HG03520 (cell line): ENCODE results near the gene RANBP1.

ENCODE experiments used
- ATAC-seq: cut with Tn5 transposase; IDR thresholded peaks from one replicate; pipeline ENCODE4 v1.9.1; 2021; ENCODE audit warnings: mild to moderate bottlenecking, moderate library complexity; ENCODE audit not compliant: unreplicated experiment

The RANBP1 gene

DNA sequence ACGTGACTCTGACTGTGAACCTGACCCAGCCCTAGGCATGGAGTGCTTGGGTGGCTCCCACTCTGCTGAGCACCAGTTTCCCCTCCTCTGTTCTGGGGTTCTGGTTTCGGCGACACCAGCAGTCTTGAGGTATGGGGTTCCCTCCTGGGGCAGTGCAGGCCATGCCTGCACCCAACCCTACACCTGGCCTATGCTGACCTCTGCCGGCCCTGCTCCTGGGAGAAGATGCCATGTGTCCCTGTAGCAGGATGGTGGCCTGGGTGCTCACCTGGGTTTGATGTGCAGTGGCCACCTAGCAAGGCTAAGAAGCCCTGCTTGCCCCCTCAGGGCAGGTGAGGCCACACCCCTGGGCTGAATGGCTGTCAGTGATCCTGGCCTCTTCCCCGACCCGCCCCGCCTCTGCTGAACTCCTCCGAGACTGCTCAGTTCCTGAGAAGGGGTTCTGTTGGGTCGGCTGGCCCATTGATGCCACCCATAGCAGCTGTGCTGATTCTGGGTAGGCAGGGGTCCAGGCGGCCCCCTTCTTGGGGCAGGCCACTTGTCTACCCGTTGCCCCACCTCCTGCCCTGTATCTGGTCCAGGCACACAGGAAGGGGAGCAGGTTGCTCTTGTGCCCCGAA is 18.1 kb downstream of the RANBP1 start:
- ATAC-seq: no peak

DNA sequence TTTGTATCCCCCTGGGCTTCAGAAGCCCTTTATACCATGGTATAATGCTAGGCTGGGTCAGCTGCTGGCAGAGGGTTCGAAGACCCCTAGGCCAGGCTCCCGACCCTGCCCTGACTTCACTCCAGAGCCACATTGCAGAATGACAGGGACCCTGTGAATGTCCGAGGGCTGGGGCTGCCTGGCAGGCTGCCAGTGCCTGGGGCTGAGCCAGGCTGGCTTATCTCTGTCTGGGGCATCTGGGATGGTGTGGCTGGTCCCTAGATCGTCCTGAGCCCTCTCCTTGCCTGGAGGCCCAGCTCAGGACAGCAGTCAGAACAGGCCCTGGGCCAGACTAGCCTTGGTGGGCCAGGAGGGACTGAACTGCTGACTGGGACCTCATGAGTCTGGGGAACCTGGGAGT is 19.4 kb downstream of the RANBP1 start:
- ATAC-seq: no peak

DNA sequence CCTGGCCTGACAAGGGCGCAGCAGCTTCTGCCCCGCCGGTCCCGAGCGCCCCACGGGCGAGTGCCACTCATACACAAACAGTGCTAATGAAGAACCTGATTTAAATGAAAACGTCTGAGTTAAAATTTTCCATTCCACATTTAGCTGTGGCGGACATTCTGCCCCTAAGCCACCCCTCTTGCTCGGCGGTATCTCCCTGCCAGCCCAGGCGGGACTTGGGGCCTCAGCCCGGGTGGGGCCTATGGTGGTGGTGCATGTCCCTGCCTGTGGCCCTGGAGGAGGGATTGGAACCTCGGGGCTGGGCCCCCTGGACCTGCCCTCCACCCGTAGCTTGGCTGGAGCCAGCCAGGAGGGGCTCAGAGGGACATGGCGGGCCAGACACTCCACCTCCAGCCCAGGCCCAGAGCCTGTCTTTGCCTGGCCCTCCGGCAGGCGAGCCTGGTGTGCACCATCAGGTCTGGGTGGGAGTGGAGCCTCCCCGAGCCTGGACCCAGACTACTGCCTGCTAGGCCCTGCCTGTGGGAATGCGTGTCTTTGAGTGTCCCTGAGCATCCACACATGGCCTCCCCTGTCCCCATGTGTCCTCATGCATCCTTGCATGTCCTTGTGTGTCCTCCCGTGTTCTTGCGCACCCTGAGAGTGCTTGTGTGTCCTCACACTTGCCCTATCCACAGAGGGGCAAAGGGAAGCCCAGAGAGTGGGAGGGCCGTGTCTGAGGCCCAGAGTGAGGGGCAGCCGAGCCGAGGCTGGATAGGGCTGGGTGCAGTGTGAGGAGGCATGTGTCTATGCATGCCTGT is 20.1 kb downstream of the RANBP1 start:
- no peak for ATAC-seq

DNA sequence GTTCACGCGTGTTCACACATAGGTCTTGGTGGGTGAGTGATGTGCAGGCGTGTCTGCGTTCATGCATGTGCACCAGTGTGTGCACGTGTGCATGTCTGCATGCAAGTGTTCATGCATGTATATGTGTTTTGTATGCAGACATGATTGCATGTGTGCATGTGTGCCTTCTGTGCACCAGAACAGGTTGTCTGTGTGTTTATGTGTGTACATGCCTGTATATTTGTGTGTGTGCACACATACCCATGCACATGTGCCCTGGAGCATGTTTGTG is 20.6 kb downstream of the RANBP1 start:
- ATAC-seq: no peak

DNA sequence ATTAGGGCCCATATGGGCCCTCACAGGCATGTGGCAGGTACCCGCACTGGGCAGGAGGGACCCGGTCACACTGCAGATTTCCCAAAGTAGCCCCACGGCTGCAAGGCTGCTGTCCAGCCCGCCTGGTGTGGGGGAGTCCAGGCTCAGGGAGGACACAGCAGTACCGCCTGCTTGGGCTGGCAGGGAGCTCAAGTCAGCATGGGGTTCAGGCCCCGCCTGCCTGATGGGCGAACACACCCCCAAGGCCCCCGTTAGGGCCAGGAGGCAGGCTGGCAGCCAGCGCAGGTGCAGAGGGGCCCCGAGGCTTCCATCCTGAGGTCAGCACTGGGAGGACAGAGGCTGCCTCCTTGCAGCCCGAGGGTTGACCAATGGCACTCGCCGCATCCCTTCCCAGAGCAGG is 21.2 kb downstream of the RANBP1 start:
- ATAC-seq: no peak

DNA sequence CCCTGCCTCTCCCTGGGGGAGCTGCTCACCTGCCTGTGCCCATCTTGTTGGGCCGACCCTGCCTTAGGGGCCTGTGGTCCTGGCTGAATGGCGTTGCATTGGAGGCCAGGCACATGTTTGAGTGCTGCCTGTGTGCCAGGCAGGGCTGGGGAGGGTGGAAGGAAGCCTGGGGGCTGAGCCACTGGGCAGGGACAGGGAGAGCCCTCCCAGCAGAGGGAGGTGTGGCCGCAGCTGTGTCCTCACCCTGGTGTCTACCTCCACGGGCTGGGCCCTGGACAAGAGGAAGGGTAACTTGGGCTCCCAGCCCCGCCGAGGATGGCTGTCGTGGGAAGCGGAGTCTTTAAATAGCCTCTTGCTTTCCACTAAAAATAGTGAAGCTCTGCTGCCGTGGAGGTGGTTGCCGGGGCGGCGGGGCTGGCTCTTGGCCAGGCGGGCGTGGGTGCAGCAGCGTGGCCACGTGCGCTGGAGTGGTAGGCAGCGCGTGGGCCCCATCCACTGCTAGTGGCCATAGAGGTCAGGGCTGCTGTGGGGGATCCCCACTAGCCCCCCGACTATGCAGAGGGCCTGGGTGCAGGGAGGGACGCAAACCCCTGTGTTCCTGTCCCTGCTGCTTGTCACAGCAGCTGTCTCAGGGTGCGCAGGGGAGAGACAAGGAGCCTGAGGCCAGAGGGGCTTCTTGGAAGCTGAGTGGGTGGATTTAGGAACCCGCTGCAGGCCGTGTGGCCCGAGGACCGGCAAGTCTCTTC is 21.9 kb downstream of the RANBP1 start:
- no peak for ATAC-seq

DNA sequence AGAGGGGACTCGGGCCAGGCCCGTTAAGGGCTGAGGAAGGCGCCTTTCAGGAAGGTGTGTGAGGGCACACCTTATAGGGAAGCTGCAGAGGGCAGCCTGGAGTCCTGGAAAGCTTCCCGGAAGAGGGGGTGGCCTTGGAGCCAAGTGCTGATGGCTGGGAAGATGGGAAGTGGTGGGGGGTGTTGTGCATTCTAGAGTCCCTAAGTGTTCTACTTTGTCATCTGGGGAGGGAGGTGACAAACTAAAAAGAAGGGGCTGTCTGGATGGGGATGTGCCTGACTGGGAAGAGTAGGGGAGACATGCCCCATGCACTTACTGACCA is 22.5 kb downstream of the RANBP1 start:
- ATAC-seq: no peak

DNA sequence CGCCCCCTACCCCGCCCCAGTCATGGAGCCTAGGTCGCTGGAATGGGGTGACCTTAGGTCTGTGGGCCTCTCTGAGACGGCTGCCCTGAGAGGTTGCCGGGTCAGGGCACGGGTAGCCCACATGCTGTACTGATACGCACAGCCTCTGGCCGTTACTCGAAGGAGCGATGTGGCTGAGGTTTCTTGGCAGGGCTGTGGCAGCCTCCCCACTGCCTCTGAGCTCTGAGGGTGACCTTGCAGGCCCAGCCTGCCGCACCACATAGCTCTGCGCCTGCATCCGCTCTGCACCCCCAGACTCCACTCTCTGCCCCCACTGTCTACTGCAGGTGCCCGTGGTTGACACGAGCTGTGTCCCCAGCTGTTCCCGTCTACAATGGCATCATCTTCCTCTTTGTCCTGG is 23.0 kb downstream of the RANBP1 start:
- ATAC-seq: no peak

DNA sequence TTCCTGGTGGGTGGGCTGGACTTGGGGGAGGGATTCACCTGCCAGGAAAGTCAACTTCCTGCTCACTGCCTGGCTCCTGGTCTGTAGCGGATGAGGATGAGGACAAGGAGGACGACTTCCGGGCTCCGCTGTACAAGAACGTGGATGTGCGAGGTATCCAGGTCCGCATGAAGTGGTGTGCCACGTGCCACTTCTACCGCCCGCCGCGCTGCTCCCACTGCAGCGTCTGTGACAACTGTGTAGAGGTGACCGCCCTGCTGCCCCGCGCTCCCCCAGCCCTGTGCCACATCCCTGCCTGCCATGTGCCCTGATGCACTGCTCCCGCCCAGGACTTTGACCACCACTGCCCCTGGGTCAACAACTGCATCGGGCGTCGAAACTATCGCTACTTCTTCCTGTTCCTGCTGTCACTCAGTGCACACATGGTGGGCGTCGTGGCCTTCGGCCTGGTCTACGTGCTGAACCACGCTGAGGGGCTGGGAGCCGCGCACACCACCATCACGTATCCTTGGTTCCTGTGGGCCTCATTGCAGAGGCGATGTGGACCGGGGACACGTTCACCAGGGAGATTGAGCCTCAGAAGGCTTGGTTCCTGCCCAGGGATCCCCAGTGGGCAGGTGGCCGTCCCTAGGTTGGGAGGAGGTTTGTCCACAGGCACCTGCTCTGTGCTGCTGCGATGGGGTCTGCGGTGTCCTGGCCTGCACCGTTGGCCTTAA is 23.6 kb downstream of the RANBP1 start:
- ATAC-seq: no peak

DNA sequence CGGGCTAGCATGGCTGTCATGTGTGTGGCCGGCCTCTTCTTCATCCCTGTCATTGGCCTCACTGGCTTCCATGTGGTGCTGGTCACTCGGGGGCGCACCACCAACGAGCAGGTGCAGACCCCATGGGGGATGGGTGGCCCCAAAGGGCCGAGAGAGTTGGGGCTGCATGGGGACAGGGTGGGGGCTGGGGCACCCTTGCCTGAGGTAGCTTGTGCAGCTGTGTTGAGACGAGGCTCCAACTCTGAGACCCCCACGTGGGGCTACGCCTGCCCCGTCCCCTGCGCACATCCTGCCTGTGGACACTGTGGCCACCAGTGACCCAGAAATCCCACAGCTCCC is 24.2 kb downstream of the RANBP1 start:
- ATAC-seq: no peak

DNA sequence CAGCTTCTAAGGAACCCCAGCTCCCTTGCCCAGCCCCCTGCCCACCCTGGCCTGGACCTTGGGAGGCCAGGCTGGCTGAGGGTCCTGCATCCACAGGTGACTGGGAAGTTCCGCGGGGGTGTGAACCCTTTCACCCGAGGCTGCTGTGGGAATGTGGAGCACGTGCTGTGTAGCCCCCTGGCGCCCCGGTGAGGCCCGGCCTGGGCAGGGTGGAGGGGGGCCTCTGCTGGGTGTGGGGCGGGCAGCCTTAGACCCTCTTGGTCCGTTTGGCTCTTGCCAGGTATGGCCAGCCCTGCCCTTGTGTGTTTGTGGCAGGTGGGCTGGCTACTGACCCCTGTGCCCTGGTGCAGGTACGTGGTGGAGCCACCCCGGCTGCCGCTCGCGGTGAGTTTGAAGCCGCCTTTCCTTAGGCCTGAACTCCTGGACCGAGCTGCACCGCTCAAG is 24.6 kb downstream of the RANBP1 start:
- ATAC-seq: no peak

DNA sequence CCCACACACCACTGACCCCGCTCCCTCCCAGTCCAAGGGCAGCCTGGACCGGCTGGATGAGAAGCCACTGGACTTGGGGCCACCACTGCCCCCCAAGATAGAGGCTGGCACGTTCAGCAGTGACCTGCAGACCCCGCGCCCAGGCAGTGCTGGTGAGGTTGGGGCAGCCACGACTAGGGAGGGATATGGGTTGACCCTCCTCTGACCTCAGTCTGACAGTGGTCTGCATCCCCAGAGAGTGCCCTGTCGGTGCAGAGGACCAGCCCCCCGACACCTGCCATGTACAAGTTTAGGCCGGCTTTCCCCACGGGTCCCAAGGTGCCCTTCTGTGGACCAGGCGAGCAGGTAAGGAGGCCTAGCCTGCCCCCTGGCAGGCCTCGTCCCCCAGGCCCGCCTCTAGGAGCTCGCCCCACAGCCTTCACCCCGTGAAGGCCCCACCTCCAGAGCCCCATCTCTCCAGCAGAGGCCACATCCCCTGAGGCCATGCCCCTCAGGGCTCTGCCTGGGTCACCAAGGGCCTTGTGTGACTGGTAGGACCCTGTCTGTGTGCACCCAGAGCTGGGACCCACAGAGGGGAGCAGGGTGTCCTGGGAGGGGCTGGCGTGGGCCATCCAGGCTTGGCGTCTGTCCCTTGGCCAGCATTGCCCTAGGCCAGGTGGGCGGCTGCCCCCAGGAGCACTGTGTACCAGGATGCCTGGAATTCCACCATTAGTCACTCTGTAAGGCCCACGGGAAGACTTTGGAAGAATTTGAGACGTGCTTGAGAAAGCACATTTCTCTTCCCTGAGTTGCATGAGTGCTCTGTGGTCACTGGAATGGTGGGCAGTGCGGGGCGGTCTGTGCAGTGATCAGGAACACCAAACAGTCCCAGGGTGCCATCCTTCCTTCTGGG is 25.5 kb downstream of the RANBP1 start:
- no peak for ATAC-seq

DNA sequence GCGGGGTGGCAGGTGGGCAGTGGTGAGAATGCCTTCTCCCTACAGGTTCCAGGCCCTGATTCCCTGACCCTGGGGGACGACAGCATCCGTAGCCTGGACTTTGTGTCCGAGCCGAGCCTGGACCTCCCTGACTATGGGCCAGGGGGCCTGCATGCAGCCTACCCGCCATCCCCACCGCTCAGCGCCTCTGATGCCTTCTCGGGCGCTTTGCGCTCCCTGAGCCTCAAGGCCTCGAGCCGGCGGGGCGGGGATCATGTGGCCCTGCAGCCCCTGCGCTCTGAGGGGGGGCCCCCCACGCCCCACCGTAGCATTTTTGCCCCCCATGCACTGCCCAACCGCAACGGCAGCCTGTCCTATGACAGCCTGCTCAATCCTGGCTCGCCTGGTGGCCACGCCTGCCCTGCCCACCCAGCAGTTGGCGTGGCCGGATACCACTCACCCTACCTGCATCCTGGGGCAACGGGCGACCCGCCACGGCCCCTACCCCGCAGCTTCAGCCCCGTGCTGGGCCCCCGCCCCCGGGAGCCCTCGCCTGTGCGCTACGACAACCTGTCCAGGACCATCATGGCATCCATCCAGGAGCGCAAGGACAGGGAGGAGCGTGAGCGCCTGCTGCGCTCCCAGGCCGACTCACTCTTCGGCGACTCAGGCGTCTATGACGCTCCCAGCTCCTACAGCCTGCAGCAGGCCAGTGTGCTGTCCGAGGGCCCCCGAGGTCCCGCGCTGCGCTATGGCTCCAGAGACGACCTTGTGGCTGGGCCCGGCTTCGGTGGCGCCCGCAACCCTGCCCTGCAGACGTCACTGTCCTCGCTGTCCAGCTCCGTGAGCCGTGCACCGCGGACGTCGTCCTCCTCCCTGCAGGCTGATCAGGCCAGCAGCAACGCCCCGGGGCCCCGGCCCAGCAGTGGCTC is 27.1 kb downstream of the RANBP1 start:
- ATAC-seq: no peak

DNA sequence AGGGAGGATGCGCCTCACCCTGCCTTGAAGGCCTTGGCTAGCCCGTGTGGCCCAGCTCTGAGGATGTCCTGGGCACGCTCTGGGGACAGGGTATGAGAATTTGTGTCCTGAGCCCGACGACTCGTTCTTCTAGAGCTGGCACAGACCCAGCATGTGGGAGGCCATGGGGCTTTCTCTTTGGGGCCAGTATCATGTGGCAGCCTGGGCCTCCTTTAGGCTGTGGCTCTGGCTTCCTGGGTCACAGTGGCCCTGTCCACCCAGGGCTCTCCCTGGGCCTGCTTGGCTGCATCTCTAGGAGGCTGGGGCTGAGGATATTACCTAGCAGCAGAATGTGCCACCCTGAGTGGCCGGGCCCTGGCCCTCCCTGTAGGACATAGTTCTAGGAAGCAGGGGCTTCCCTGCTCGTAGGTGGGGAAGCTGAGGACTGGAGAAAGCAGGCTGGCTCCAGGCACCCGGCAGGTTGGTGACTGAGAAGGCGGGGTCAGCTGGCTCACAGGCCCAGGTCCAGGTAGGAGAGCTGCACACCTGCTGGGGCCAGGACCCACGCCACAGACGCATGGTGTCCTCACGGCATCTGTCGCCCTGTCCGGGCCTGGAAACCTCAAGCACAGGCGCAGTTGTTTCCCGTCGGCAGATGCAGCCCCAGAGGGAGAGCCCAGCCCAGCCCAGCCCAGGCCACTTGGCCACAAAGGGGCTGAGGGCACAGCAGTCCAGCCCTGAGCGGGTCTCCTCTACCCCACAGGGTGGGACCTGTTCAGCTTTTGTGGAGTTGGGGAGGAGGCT is 28.2 kb downstream of the RANBP1 start:
- ATAC-seq: no peak

DNA sequence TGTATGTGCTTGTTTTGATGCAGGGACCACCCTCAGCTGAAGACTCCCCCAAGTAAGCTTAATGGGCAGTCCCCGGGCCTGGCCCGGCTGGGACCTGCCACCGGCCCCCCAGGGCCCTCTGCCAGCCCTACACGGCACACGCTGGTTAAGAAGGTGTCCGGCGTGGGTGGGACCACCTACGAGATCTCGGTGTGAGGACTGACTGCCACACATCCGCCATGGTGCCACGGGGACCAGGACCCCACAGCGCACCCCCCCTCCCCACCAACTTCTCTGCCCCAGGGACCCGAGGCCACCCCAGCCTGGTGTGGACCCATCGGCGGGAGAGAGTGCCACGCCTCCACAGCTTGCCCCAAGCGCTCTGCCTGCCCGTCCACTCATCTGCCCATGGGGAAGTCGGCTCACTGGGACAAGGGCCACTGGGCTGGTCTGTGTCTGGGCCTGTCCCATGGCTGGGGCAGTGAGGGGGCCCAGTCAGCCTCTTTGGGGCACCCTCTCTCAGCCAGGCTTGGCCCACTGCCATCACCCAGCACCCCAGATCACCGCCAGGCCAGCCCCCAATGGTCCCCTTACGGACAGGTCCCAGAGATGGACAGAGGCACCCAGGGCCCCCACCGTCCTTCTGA is 29.4 kb downstream of the RANBP1 start:
- no peak for ATAC-seq

DNA sequence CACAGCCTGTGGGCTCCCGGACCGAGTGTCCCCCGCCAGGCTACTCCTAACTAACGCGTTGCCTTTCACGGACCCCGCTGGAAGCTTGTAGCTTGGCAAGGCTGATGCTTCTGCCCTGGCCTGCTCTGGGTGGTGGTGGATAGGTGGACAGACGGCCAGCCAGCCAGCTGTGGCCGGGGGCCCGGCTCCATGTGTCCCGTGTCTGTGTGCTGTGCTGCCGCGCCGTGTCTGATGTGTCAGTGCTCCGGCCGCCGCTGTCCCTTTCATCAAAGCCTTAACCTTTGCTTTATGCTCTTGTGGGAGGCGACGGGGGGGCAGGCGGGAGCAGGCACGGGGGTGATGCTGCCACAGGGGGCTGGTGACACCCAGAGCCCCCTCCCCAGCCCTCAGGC is 29.9 kb downstream of the RANBP1 start:
- ATAC-seq: no peak

DNA sequence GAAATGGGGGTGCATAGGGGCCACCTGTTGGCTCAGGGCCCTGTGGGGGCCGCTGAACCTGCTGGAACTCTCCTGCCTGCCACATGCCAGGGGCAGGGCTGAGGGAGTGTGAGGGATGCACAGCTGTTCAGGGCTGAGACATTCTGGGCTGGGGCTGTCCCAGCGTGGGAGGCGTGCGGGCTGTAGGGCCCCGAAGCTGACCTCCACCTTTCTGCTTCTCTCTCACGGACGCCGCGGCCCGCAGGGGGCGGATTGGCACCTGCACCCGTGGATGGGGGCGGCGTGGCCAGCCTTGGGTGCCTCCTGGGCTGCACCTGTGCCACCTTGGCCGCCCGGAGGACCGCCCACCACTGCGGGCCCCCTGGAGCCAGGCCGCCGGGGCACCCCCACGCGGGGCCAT is 30.9 kb downstream of the RANBP1 start:
- no peak for ATAC-seq

DNA sequence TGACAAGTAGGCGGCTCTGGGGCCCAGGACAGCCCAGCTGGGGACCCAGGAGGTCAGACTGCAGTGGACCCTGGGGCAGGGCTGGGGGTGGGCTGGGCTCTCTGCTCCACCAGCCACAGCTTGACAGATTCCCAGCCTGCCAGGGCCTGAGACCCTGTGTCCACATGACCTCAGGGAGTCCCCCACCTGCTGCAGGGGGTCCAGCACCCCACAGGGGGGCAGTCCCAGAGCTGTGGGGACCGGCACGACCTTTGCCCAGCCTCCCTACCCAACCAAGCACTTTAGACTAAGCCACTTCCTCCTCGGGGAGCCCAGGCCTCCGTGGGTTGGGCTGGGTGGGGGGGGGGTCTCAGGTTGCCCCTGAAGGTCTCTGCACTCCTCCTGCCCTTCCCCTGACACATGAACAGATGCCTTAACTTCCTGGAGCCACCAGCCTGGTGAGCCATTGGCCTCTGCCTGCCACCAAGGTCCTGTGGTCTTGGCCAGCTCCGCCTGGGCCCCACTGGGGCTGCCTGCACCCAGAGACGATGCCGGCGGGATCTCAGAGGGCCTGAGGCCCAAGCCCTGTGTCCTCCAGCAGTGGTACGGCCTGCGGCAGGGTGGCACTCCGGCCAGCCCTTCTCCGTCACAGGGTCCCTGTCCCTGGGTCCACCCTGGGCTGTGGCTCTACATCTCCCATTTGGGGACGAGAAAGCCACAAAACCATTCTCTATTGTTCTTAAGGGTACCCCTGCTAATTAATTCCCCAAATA is 31.5 kb downstream of the RANBP1 start:
- no peak for ATAC-seq
